ENCODE results near the gene PRELID2.
"Not testable (repeated sequence)": the region's sequence is repeated elsewhere in the genome, so short reads cannot be mapped to it uniquely, and the experiment has no call there.

Gene PRELID2

DNA sequence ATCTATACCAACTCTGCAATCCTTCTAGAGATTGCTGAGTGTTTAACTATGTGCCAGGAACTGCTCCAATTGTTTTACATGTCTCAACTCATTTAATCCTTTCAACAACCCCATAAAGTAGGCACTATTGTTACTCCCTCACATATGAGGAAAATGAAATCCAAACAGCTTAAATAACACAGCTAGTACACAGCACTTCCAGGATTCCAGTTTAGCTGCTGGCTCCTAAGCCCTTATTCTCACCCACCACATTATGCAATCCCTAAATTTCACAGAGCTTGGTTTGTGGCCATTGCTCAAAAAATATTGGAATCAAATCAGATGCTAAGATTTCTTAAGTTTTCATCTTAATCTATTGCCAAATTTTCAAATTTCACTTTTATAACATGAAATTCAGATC lies 84.9 kb downstream of the PRELID2 start:
- no peak for DNase-seq (ENCODE audit: low spot score)

DNA sequence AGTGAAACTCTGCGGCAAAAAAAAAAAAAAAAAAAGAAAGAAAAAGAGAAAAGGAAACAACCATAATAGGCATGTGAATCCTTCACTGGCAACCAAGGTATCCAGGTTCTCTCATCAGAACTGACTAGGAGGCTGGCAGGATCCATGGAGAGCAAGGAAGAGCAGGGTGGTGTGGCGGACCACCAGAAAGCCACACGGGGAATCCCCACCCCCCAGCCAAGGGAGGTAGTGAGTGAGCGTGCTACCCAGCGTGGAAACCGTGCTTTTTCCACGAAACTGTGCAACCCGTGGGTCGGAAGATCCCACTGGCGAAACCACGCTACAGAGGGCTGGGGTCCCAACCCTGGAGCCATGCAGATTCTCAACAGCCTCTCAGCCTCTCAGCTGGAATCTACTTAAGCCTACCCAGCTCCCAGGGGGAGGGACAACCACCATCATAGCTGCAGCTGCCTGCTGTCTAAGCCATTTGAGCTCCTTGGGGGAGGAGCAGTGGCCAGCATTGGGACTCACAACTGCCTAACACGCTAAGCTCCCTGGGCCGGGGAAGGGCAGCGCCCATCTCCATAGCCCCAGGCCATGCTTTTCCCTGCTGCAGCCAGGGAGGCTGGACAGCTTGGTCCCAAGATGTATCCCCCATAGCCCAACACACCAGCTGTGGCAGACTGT lies 91.6 kb downstream of the PRELID2 start:
- no peak for DNase-seq (ENCODE audit: low spot score)

DNA sequence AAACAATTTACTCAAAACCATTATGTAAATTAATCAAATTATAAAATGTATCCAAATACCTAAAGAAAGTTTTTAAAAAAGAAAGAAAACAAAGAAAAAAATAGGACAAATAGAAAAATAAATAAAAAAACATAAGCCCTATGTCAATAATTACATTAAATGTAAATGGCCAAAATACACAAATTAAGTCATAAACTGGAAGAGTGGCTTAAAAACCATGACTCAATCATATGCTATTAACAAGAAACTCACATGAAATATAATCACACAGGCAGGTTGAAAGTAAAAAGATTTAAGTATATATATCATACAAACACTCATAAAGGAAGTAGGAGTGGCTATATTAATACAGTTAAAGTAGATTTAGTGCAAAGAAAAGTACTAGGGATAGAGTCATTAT lies 95.3 kb downstream of the PRELID2 start:
- peak; percentile 11 for DNase-seq (ENCODE audit: low spot score)

DNA sequence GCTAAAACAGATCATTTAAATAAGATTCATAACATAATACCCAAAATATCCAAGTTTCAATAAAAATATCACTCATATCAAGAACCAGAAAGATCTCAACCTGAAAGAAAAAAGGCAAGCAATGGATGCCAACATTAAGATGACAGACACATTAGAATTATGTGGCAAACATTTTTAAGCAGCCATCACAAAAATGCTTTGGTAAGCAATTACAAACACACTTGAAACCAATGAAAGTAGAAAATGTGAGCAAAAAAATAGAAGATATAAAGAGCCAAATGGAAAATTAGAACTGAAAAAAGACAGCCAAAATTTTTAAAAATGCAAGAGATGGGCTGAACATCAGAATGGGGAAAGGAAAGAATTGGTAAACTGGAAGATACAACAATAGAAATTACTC lies 96.9 kb downstream of the PRELID2 start:
- DNase-seq (ENCODE audit: low spot score), result no peak

DNA sequence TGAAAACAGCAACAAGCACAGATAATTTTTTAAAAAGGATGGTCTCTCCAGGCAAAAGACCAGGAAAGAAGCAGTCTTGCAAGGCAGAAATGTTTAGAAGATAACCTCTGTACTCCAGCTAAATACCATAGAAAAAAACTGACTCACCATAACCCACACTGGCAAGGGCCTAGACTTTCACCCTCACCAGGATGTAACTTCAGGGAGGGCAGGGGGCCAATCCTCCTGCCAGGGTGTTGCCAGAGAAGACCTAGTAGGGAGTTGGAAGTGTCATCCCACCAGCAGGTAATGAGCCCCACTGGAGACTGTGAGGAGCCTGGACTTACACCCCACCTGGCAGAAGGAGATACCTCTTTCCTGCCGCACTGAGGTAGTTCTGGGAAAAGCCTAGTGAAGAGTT lies 97.6 kb downstream of the PRELID2 start:
- DNase-seq (ENCODE audit: low spot score), result no peak

DNA sequence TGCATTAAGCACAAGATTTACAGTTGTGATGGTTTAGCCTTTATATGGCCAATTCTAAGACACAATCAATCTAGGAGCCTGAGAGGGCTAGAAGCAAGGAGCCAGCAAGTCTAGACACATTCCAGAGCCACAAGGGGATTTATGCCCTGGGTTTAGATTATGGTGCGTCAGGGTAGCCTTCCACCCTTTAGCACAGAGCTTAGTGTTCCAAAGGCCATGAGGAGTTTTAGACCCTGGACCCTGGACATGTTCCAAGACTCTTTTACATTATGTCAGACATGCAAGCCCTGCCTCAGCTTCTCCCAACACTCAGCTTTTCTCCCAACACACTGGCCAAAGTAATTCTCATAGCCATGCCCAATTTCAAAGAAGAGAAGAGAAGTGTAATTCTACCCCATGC lies 105.2 kb downstream of the PRELID2 start:
- DNase-seq (ENCODE audit: low spot score), result not testable (repeated sequence)

DNA sequence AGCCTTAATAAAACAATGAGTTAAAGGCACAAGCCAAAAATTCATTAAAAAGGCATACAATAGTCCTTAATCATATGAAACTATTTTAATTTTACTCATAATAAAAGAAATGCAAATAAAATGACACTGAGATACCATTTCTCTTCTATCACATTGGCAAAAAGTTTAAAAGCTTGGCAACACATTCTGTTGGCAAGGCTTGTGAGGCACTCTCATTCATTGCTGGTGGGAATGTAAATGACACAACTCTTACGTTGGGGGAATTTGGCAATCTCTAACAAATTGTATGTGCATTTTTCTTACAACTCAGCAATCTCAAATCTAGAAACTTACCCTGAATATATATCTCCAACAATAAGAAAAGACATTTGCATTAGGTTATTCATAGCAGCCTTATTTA lies 111.6 kb downstream of the PRELID2 start:
- DNase-seq (ENCODE audit: low spot score), result no peak

DNA sequence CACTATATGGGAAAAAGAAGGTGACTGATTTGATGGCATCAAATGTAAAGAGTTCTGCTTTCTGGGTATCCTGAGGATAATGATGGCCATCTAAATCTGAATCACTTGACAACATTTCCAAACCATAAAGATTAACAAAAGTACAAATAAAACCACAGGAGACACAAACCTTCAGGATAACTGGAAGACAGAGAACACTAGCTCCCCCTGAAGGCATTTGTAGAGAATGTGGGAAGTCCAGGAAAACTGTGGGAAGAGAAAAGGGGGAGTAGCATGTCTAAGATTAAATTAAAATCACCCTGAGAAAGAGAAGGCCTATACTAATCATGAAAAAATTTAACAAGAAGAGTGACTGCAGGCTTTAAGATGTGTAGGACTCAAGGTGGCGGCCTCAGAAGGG lies 116.2 kb downstream of the PRELID2 start:
- DNase-seq (ENCODE audit: low spot score), result peak; percentile 35

DNA sequence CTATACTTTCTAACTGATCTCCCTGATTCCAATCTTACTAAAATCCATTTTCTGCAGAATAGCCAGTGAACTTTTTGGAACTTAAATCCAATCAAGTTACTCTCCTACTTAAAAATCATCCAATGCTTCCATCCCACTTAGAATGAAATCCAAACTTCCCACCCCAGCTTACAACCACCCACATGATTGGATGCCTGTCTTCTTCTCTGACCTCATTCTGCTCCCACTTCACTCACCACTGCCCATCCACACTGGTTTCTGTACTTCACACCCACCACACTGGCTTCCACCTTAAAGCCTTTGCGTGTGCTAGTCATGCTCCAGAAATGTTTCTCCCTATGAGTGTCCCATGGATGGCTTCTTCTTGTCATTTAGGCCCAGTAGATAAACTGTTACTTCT lies 119.7 kb downstream of the PRELID2 start:
- no peak for DNase-seq (ENCODE audit: low spot score)

DNA sequence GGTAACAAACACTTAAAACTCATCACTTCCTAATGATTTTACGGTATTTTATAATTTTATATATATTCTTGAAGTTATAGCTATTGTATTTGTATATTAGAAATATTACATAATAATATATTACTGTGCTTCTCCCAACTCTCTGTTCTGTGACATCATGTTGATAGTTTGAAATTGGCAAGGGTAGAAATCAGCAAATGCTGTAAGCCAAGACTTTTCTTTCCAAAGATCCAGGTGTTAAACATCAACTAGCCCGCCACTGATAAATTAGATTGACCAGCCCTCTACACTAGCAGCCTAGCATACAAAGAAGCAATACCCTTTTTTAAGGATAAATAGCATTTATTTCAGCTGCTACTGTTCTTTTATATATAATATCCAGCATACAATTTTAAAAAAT lies 122.9 kb downstream of the PRELID2 start:
- DNase-seq (ENCODE audit: low spot score), result no peak

DNA sequence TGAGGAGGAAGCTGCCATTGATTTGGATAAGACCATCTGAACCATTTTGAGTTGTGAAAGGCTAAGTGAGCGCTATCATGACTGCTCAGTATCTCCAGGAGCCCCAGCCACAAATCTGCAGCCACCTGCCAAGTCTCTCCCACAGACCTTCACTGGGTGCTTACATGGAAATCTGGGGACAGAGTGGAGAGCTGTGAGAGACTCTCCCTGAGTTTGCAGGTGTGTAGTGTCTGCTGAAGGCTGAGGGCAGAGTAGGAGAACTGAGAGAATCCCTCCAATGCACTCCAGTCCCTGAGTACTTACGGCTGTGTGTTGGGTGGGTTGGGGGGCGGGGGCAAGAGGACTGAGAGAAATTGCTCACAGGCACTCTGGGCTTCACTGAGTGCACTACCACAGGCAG lies 123.7 kb downstream of the PRELID2 start:
- no peak for DNase-seq (ENCODE audit: low spot score)
